HG03354 (cell line): ENCODE measurements around the gene SLBP.
A peak's percentile ranks its signal among the peaks of the same experiment; 100 is the strongest.

Experiments used
- ATAC-seq: cut with Tn5 transposase; IDR thresholded peaks from one replicate; pipeline ENCODE4 v1.9.1; 2021; ENCODE audit warnings: mild to moderate bottlenecking; ENCODE audit not compliant: unreplicated experiment, poor library complexity, severe bottlenecking

SLBP gene

DNA sequence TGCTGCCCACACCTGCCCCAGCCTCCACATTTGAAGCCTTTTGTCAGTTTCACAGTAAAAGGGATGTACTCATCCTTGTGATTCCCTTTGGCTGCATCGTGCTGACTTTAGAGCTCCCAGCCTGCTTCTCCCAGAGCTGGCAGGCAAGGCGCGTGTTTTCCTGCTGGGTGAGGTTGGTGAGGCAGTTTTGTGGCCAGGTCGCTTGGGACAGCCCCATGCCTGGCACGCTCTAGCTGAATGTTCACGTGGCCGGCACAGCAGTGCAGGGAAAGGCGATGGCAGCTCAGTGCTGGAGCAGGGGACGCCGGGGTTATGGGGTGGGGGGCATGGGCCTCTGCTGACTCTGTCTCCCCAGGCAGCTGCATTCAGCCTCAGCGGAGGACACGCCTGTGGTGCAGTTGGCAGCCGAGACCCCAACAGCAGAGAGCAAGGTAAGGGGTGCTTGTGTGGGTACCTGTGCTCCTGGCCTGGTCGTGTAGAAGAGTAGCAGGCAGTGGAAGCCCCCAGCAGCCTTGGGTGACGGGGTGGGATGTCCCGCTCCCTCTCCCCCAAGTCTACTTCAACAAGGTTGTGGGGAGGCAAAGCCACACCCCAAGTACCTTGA is 18.5 kb upstream of the SLBP start:
- ATAC-seq = no peak

DNA sequence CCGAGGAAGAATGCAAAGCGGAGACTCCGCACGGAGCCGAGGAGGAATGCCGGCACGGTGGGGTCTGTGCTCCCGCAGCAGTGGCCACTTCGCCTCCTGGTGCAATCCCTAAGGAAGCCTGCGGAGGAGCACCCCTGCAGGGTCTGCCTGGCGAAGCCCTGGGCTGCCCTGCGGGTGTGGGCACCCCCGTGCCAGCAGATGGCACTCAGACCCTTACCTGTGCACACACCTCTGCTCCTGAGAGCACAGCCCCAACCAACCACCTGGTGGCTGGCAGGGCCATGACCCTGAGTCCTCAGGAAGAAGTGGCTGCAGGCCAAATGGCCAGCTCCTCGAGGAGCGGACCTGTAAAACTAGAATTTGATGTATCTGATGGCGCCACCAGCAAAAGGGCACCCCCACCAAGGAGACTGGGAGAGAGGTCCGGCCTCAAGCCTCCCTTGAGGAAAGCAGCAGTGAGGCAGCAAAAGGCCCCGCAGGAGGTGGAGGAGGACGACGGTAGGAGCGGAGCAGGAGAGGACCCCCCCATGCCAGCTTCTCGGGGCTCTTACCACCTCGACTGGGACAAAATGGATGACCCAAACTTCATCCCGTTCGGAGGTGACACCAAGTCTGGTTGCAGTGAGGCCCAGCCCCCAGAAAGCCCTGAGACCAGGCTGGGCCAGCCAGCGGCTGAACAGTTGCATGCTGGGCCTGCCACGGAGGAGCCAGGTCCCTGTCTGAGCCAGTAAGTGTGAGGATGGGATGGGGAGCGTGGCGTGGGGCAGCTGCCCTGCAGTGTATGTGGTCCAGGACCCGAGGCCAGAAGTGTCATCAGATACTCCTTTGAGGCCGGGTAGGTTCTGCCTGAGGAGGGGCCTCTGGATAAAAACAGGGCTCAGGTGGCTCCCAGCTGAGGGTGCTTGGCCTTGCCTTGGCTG is 16.2 kb upstream of the SLBP start:
- no peak for ATAC-seq

DNA sequence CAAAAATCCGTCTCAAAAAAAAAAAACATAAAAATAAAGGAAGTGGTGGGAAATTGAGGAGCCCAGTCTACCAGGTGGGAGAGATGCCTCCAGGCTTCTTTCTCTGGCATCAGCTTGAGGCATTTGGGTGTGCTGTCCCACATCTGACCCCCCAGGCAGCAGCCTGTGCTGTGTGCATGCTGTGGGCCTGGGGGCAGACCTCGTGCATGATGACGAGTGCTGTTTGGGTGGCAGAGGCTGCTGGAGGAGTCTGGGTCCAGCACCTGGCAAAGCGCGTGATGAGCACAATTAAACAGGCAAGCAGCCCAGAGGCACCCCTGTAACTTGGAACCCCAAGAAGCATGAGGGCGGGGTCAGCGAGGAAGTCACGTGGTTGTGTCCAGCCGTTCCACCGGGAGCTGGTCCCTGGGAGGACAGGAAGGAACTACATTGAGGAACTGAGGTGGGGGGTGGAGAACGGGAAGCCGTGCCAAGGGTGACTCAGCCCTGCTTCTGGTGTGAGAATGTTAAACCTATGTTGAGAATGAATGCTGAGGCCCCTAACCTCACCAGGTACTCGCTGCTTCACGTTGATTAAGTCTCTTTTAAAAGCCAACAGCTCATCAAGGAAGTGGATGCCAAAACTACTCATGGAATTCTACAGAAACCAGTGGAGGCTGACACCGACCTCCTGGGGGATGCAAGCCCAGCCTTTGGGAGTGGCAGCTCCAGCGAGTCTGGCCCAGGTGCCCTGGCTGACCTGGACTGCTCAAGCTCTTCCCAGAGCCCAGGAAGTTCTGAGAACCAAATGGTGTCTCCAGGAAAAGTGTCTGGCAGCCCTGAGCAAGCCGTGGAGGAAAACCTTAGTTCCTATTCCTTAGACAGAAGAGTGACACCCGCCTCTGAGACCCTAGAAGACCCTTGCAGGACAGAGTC is 15.3 kb upstream of the SLBP start:
- no peak for ATAC-seq

- ATAC-seq = peak; percentile 30
These were observed 14.2 kb upstream of the SLBP start for GRCh38 chr4:1726146-1726934.

DNA sequence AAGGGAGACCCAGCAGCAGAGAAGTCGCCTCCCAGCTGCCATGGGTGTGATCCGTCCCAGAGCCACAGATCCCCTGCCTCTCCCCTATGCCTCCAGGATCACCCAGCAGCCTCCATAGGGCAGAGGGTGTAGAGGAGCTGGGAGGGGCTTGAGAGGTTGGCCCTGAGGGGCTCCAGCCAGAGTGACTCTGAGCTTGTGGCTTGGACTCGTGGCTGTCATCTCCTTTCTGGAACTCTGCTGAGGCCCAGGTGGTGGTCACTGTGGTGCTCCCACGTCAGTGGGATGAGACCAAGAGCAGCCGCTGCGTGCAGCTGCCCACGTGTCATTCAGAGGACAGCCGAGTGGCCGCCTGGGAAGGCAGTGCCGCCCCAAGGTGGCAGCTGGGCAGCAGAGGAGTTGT is 13.4 kb upstream of the SLBP start:
- no peak for ATAC-seq

GRCh38 chr4:1723131-1723801 is 11.1 kb upstream of the SLBP start:
- no peak for ATAC-seq

GRCh38 chr4:1722551-1723118 is 10.5 kb upstream of the SLBP start:
- no peak for ATAC-seq

- peak; percentile 8 for ATAC-seq
These were observed 9.8 kb upstream of the SLBP start for GRCh38 chr4:1721666-1722550.

GRCh38 chr4:1721003-1721665 is 9.0 kb upstream of the SLBP start, which contains the start of the genes TACC3 and TMEM129:
Gene TACC3 (plus strand): TSS chr4:1721521. CDS start chr4:1723422, 1,901 bp downstream.
Gene TMEM129 (minus strand): TSS chr4:1721323. CDS start chr4:1720837, 486 bp downstream.
- peak; percentile 82 for ATAC-seq

DNA sequence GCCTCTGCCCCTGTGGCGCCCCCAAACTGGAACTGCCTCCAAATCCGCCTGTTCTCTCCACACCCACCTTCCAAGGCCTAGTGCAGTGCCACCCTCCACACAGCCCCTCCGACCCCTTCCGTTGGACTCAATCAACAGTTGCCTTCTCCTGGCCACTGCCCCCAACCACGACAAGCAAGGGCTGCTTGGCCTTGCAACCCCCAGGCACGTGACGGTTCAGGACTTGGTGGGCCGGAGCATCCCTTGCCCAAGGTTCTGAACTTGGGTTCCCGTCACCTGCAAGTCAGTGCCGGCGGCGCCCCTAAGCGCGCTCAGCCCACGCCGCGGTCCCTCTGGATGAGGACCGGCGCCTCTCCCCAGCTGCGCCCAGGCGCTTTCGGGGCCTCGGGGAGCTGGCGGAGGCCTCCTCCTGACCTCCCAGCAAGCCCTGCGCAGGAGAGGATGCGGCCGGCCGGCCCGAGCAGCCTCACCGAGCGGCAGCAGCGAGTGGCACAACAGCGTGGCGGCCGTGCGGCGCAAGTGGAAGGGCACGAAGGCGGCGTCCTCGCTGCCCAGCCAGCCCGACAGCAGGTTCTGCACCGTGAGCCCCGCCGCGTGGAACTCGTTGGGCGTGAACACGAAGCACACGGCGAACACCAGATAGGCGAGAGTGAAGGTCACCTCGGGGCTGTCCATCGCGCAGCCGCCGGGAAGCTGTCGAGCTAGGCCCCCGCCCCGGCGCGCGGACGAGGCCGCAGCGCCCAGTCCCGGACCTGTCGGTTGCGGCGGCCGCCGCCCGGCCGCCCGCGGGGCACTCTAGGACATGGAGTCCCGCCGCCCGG is 8.3 kb upstream of the SLBP start:
- ATAC-seq = peak; percentile 24

DNA sequence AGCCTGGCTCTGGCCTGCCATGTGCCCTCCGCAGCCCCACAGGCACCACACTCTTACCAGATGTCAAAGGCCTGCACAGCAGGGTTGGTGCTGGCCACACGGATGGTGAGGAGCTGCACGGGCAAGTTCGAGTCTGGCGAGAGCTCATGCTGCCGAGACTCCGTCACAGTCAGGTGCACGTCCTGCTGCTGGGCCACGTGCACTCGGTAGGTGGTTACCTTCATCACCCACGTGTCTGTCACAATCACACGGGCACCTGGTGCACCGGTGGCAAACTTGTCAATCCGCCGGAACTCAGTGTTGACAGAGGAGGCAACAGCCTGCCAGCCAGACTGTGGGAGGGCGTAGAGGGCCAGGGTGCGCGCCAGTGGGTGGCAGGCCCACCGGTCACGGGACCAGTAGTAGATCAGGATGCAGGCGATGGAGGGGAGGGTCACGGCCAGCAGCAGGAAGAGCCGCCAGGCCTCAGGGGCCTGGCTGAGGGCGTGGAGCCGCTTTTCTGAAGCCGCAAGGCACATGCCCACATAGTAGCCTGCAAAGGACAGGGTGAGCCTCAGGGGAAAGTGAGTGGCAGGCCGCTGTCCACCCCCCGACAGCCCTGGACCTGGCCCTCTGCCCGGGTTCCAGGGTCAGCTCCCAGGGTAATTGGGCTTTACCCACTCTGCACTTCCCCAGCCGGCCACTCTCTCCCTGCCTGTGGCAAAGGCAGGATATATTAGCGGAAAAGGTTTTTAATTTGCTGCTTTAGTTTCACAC is 6.2 kb upstream of the SLBP start:
- ATAC-seq = no peak

- no peak for ATAC-seq
These were observed 5.3 kb upstream of the SLBP start for GRCh38 chr4:1717129-1718094.

- ATAC-seq = no peak
These were observed 4.2 kb upstream of the SLBP start for GRCh38 chr4:1716065-1716945.
